Retina (tissue), 1 donor: ENCODE results near the gene SYT13.
A peak's percentile ranks its signal among the peaks of the same experiment; 100 is the strongest.

ENCODE experiments used
- DNase-seq: peaks from one replicate; pipeline ENCODE4 v3.0.0-alpha.2; 2016

Gene SYT13

GRCh38 chr11:45285930-45286632 lies at the start of gene SYT13:
SYT13 (minus strand) TSS chr11:45286341; CDS start chr11:45286207, 134 bp downstream.
- DNase-seq, result peak; percentile 75

- no peak for DNase-seq
Observed at GRCh38 chr11:45335434-45335833, 49.3 kb upstream of the SYT13 start.

- DNase-seq, result no peak
Observed at GRCh38 chr11:45334836-45335235, 48.7 kb upstream of the SYT13 start.

GRCh38 chr11:45334410-45334809 lies 48.3 kb upstream of the SYT13 start:
- DNase-seq, result no peak

- DNase-seq, result peak; percentile 37
Observed at GRCh38 chr11:45333001-45333971, 47.1 kb upstream of the SYT13 start.

- DNase-seq, result peak; percentile 68
Observed at GRCh38 chr11:45332276-45332934, 46.3 kb upstream of the SYT13 start.

- DNase-seq, result no peak
Observed at GRCh38 chr11:45331839-45332238, 45.7 kb upstream of the SYT13 start.

- DNase-seq, result no peak
Observed at GRCh38 chr11:45328726-45329125, 42.6 kb upstream of the SYT13 start.

- DNase-seq, result no peak
Observed at GRCh38 chr11:45324459-45324858, 38.3 kb upstream of the SYT13 start.

- DNase-seq, result no peak
Observed at GRCh38 chr11:45323601-45324249, 37.6 kb upstream of the SYT13 start.

- DNase-seq, result no peak
Observed at GRCh38 chr11:45322891-45323600, 36.9 kb upstream of the SYT13 start.

GRCh38 chr11:45322111-45322705 lies 36.1 kb upstream of the SYT13 start:
- no peak for DNase-seq

- DNase-seq, result no peak
Observed at GRCh38 chr11:45321669-45322068, 35.5 kb upstream of the SYT13 start.

GRCh38 chr11:45321031-45321595 lies 35.0 kb upstream of the SYT13 start:
- no peak for DNase-seq

- DNase-seq, result no peak
Observed at GRCh38 chr11:45320371-45320770, 34.2 kb upstream of the SYT13 start.

GRCh38 chr11:45319077-45319476 lies 32.9 kb upstream of the SYT13 start:
- no peak for DNase-seq

GRCh38 chr11:45318516-45318915 lies 32.4 kb upstream of the SYT13 start:
- DNase-seq, result no peak

- no peak for DNase-seq
Observed at GRCh38 chr11:45316258-45316657, 30.1 kb upstream of the SYT13 start.

- DNase-seq, result no peak
Observed at GRCh38 chr11:45314900-45315299, 28.8 kb upstream of the SYT13 start.

- DNase-seq, result no peak
Observed at GRCh38 chr11:45313171-45313865, 27.2 kb upstream of the SYT13 start.
